HL-60 (cell line): ENCODE results near the gene HEY2.
"Not testable (repeated sequence)": the region's sequence is repeated elsewhere in the genome, so short reads cannot be mapped to it uniquely, and the experiment has no call there.

Source experiments
- DNase-seq, 2 experiments: peaks; one replicate each; pipeline ENCODE4 v3.0.0-alpha.2; 2010 to 2020; ENCODE audit warnings: low read depth in 1 of 2, low spot score in 1 of 2
- H3K27ac ChIP-seq: fragments of 250-450 bp; sonication (Bioruptor Pico); replicated peaks from 2 replicates; pipeline ENCODE4 v1.5.1; 2020; ENCODE audit warnings: mild to moderate bottlenecking, moderate library complexity
- H3K27me3 ChIP-seq: fragments of 250-450 bp; sonication (Bioruptor Pico); 2 replicates; pipeline ENCODE4 v1.5.1; 2021; ENCODE audit warnings: mild to moderate bottlenecking, moderate library complexity; ENCODE audit not compliant: insufficient read depth, poor library complexity, severe bottlenecking
- H3K4me3 ChIP-seq: replicated peaks from 2 replicates; pipeline ENCODE4 v1.5.1; 2011; ENCODE audit warnings: mild to moderate bottlenecking, control low read depth, low read length; ENCODE audit not compliant: insufficient read depth
- GABPA ChIP-seq: IDR thresholded peaks from 2 replicates; pipeline ENCODE4 v1.6.1; 2012; ENCODE audit warnings: low read depth
- POLR2AphosphoS5 ChIP-seq: IDR thresholded peaks from 2 replicates; pipeline ENCODE4 v1.6.1; 2012; ENCODE audit warnings: low read depth
- SPI1 ChIP-seq: IDR thresholded peaks from 2 replicates; pipeline ENCODE4 v1.6.1; 2012; ENCODE audit warnings: low read depth, mild to moderate bottlenecking, borderline replicate concordance
- long read RNA-seq: library from polyadenylated mRNA; unstranded; transcript quantifications from one replicate; pipeline ENCODE4 v2.0.0, GENCODE V29; 2020
- TF ChIP-seq, protein P1 (sequence below): IDR thresholded peaks from one replicate; pipeline ENCODE4 v1.5.1; 2011; ENCODE audit warnings: low read length, control low read depth, inconsistent platforms; ENCODE audit not compliant: insufficient read depth
- TF ChIP-seq, protein P2 (sequence below): IDR thresholded peaks from 2 replicates; pipeline ENCODE4 v1.6.1; 2012; ENCODE audit warnings: low read depth; ENCODE audit not compliant: insufficient replicate concordance

Gene HEY2
- long read RNA-seq = 0 reads

GRCh38 chr6:125749173-125749864 lies at the start of gene HEY2:
TSS of gene HEY2 (plus strand) at chr6:125749632. CDS start at chr6:125749777, 145 bp downstream.
- Histone ChIP-seq H3K4me3 (peak within 1 kb of the TSS; percentile 75), H3K27me3 (peaks cover 65% of the 10 kb centered on the region), H3K27ac (no peak within 1 kb of the TSS)
- TF ChIP-seq SPI1 = no peak
- no peak for TF ChIP-seq POLR2AphosphoS5
- TF ChIP-seq GABPA = no peak
- TF ChIP-seq, protein P1, sequence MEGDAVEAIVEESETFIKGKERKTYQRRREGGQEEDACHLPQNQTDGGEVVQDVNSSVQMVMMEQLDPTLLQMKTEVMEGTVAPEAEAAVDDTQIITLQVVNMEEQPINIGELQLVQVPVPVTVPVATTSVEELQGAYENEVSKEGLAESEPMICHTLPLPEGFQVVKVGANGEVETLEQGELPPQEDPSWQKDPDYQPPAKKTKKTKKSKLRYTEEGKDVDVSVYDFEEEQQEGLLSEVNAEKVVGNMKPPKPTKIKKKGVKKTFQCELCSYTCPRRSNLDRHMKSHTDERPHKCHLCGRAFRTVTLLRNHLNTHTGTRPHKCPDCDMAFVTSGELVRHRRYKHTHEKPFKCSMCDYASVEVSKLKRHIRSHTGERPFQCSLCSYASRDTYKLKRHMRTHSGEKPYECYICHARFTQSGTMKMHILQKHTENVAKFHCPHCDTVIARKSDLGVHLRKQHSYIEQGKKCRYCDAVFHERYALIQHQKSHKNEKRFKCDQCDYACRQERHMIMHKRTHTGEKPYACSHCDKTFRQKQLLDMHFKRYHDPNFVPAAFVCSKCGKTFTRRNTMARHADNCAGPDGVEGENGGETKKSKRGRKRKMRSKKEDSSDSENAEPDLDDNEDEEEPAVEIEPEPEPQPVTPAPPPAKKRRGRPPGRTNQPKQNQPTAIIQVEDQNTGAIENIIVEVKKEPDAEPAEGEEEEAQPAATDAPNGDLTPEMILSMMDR = no peak
- TF ChIP-seq, protein P2, sequence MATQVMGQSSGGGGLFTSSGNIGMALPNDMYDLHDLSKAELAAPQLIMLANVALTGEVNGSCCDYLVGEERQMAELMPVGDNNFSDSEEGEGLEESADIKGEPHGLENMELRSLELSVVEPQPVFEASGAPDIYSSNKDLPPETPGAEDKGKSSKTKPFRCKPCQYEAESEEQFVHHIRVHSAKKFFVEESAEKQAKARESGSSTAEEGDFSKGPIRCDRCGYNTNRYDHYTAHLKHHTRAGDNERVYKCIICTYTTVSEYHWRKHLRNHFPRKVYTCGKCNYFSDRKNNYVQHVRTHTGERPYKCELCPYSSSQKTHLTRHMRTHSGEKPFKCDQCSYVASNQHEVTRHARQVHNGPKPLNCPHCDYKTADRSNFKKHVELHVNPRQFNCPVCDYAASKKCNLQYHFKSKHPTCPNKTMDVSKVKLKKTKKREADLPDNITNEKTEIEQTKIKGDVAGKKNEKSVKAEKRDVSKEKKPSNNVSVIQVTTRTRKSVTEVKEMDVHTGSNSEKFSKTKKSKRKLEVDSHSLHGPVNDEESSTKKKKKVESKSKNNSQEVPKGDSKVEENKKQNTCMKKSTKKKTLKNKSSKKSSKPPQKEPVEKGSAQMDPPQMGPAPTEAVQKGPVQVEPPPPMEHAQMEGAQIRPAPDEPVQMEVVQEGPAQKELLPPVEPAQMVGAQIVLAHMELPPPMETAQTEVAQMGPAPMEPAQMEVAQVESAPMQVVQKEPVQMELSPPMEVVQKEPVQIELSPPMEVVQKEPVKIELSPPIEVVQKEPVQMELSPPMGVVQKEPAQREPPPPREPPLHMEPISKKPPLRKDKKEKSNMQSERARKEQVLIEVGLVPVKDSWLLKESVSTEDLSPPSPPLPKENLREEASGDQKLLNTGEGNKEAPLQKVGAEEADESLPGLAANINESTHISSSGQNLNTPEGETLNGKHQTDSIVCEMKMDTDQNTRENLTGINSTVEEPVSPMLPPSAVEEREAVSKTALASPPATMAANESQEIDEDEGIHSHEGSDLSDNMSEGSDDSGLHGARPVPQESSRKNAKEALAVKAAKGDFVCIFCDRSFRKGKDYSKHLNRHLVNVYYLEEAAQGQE = no peak
- DNase-seq = peak; percentile 58 to 78

GRCh38 chr6:125700581-125701353 lies 48.7 kb upstream of the HEY2 start:
- no peak for DNase-seq
- Histone ChIP-seq H3K27me3 (no peaks in the 10 kb centered on the region), H3K27ac (no peak overlapping the region), H3K4me3 (no peak overlapping the region)
- TF ChIP-seq GABPA (no peak), SPI1 (no peak), POLR2AphosphoS5 (no peak)
- TF ChIP-seq, protein P1 = no peak
- TF ChIP-seq, protein P2 = no peak

DNA sequence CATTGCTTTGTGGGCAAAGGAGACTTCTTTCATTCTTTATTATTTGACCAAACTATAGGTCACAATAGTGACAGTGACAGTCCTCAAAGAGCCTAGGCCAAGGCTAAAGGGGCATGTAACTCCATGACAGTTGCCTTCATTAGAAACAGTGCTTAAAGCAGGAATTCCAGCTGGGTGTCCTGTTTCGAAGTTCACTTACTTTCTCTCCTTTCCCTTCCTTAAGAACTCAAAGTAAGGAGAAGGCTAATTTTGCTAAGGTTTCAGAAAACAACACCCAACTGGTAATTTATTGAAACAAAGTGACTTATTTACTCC lies 48.1 kb upstream of the HEY2 start:
- TF ChIP-seq POLR2AphosphoS5 (no peak), GABPA (no peak), SPI1 (no peak)
- TF ChIP-seq, protein P2 = no peak
- TF ChIP-seq, protein P1 = no peak
- DNase-seq = no peak
- no peak overlapping the region for H3K27ac ChIP-seq
- H3K4me3 ChIP-seq = no peak overlapping the region
- no peaks in the 10 kb centered on the region for H3K27me3 ChIP-seq

- H3K4me3 ChIP-seq, H3K27me3 ChIP-seq, H3K27ac ChIP-seq, DNase-seq: not testable (repeated sequence)
These were observed 45.5 kb upstream of the HEY2 start for GRCh38 chr6:125703882-125704281.
